Neuron (in vitro differentiated cells): ENCODE results near the gene PSMC4.

Experiments
- H2AFZ ChIP-seq: one replicate; pipeline ENCODE4 v1.6.1; 2013; ENCODE audit warnings: low read depth, mild to moderate bottlenecking, inconsistent platforms, low read length, moderate library complexity
- H3K27me3 ChIP-seq: one replicate; pipeline ENCODE4 v1.6.1; 2013; ENCODE audit warnings: low read length; ENCODE audit not compliant: insufficient read depth
- H3K36me3 ChIP-seq: one replicate; pipeline ENCODE4 v1.6.1; 2013; ENCODE audit warnings: low read length; ENCODE audit not compliant: insufficient read depth
- H3K4me1 ChIP-seq: one replicate; pipeline ENCODE4 v1.6.1; 2013; ENCODE audit warnings: low read length; ENCODE audit not compliant: insufficient read depth
- H3K4me3 ChIP-seq: 2 replicates; pipeline ENCODE4 v1.5.1; 2013; ENCODE audit warnings: mild to moderate bottlenecking, low read length, moderate library complexity
- H3K9me3 ChIP-seq: one replicate; pipeline ENCODE4 v1.6.1; 2013; ENCODE audit warnings: low read length

Gene PSMC4

DNA sequence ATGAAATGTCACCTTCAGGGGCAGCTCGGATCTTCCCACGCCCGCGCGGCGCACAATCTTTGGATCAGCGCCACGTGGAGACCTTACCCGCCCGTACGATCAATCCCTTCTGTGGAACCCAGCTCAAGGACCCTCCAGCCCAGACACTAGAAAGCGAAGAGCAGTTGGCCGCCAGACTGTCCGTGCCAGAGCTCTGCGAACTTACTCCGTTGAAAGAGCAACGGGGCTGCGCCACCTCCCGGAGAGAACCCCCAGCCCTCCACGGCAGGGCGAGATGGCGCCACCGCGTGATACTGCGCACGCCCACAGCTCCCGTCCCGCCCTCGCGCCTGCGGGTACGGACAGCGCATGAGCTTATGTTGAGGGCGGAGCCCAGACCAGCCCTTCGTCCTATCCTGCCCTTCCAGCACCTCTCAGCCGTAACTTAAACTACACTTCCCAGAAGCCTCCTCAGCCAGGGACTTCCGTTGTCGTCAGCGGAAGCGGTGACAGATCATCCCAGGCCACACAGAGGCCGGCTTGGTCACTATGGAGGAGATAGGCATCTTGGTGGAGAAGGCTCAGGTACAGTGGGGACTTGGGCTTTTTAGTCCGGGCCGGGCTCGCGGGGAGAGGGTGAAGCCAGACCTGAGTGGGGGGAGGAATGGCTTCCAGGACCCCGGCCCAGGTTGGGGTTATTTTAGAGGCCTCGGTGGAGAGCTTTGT is at the start of gene PSMC4:
Gene PSMC4, plus strand, starts transcription at position 491 of the 705 bp plus-strand sequence. Its CDS starts 38 bp downstream, at position 529.
- H2AFZ ChIP-seq: peak within 1 kb of the TSS; percentile 56
- H3K9me3 ChIP-seq: no peaks in the 10 kb centered on the region
- peaks cover 36% of the 10 kb centered on the region for H3K36me3 ChIP-seq

GRCh38 chr19:39923862-39924261 is 47.1 kb upstream of the PSMC4 start:
- Histone ChIP-seq H3K27me3 (no peaks in the 10 kb centered on the region), H3K4me1 (no peaks in the 10 kb centered on the region), H2AFZ (no peak overlapping the region), H3K9me3 (no peaks in the 10 kb centered on the region), H3K36me3 (no peaks in the 10 kb centered on the region), H3K4me3 (no peak overlapping the region)

More for the DNA sequence above, at the start of gene PSMC4:
- H3K27me3 ChIP-seq: no peaks in the 10 kb centered on the region
- peak within 1 kb of the TSS; percentile 83 for H3K4me3 ChIP-seq
- H3K4me1 ChIP-seq: peaks cover 7% of the 10 kb centered on the region

DNA sequence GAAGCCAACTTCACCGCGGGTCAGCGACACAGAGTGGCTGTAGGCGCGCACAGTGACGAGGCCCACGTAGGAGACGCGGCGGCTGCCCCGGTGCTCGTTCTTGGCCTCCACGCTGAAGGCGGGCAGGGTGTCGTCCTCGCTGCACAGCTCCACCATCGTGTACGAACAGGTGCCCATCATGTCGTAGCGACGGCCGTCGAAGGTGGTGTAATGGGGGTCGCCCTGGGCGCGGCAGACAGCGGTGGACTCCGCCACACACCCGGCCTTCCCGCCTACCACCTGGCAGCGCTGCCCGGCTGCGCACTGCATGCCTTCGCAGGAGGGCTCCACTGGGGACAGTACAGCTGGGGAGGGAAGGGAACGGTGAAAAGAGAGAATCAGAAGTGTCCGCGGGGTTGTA is 46.6 kb upstream of the PSMC4 start:
- Histone ChIP-seq H3K36me3 (no peaks in the 10 kb centered on the region), H3K27me3 (no peaks in the 10 kb centered on the region), H3K9me3 (no peaks in the 10 kb centered on the region), H3K4me1 (no peaks in the 10 kb centered on the region), H3K4me3 (no peak overlapping the region), H2AFZ (no peak overlapping the region)

DNA sequence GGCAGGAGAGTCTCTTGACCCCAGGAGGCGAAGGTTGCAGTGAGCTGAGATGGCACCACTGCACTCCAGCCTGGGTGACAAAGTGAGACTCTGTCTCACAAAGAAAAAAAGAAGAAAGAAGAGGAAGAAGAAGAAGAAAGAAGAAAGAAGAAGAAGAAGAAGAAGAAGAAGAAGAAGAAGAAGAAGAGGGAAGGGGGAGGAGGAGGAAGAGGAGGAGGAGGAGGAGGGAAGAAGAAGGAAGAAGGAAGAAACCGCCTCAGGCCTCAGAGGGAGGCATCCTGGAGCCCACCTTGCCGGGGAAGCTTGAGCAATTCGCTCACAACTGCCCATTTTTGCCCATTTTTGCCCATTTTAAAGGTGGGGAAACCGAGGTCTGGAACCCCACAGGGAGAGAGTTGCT is 46.0 kb upstream of the PSMC4 start:
- Histone ChIP-seq H3K27me3 (no peaks in the 10 kb centered on the region), H2AFZ (no peak overlapping the region), H3K4me3 (no peak overlapping the region), H3K4me1 (no peaks in the 10 kb centered on the region), H3K9me3 (no peaks in the 10 kb centered on the region), H3K36me3 (no peaks in the 10 kb centered on the region)

- Histone ChIP-seq H3K27me3 (no peaks in the 10 kb centered on the region), H2AFZ (no peak overlapping the region), H3K36me3 (no peaks in the 10 kb centered on the region), H3K4me3 (no peak overlapping the region), H3K9me3 (no peaks in the 10 kb centered on the region), H3K4me1 (no peaks in the 10 kb centered on the region)
Observed at GRCh38 chr19:39926170-39926760, 44.7 kb upstream of the PSMC4 start.

- no peaks in the 10 kb centered on the region for H3K9me3 ChIP-seq
- H2AFZ ChIP-seq: no peak overlapping the region
- no peaks in the 10 kb centered on the region for H3K36me3 ChIP-seq
- no peak overlapping the region for H3K4me3 ChIP-seq
- H3K27me3 ChIP-seq: no peaks in the 10 kb centered on the region
- H3K4me1 ChIP-seq: no peaks in the 10 kb centered on the region
Observed at GRCh38 chr19:39927076-39927475, 43.9 kb upstream of the PSMC4 start.

DNA sequence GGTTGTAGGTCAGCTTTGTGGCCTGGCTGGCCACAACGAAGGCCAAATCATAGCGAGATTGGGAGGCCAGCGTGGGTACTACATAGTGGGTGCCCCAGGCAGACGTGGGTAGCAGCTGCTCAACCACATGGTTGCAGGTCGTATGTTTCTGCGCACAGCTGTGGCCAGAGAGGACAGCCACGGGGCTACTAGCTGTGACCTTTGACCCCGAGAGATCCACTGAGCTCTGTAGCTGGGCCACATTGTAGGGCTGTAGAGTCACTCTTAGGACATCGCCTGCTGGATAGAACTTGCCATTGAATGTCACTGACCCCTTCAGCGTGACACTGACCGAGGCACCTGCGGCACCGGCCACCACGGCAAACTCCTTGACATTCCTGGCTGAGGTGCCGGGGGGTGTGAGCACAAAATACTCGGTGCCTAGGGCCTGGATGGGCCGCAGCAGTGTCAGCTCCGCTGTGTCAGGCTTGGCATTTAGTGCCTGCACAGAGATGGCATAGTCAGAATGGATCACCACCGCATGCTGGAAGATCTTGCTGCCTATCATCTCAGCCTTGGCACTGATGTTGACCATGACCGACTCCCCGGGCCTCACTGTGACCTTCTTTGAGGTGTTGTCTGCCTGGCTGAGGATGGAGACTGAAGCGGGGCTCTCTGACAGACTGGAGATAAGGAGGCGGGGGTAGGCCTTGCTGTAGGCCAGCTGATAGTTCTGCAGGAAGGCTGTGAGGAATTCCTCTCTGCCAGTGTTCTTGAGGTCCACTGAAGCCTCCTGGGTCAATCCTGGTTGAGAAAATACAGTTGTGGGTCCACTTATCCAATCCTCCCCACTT is 43.2 kb upstream of the PSMC4 start:
- H3K27me3 ChIP-seq: no peaks in the 10 kb centered on the region
- H3K4me1 ChIP-seq: no peaks in the 10 kb centered on the region
- H3K4me3 ChIP-seq: no peak overlapping the region
- no peak overlapping the region for H2AFZ ChIP-seq
- H3K36me3 ChIP-seq: no peaks in the 10 kb centered on the region
- no peaks in the 10 kb centered on the region for H3K9me3 ChIP-seq

DNA sequence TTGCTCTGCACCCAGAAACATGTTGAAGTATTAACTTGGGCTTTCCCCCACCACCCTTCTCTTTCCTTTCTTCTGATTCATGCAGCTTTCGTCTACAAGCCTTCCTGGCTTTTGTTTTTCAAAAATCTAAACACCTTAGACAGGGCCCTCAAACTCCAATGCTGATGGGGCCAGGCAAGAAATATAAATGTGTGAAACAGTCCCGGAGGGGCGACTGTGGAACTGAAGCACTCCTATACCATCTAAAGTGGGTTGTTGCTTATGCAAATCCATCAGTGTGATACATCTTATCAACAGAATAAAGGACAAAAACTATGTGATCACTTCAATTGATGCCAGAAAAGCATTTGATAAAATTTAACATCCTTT is 42.6 kb upstream of the PSMC4 start:
- Histone ChIP-seq H2AFZ (no peak overlapping the region), H3K4me1 (no peaks in the 10 kb centered on the region), H3K36me3 (no peaks in the 10 kb centered on the region), H3K4me3 (no peak overlapping the region), H3K9me3 (no peaks in the 10 kb centered on the region), H3K27me3 (no peaks in the 10 kb centered on the region)

DNA sequence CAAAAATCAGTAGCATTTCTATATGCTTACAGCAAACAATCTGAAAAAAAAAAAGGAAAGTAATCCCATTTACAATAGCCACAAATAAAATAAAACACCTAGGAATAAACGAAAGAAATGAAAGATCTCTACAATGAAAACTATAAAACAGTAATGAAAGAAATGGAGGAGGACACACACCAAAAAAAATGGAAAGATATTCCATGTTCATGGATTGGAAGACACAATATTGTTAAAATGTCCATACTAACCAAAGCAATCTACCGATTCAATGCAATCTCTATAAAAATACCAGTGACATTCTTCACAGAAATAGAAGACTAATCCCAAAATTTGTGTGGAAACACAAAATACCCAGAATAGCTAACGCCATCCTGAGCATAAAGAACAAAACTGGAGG is 41.2 kb upstream of the PSMC4 start:
- Histone ChIP-seq H3K36me3 (no peaks in the 10 kb centered on the region), H3K4me3 (no peak overlapping the region), H3K27me3 (no peaks in the 10 kb centered on the region), H2AFZ (no peak overlapping the region), H3K9me3 (no peaks in the 10 kb centered on the region), H3K4me1 (no peaks in the 10 kb centered on the region)

DNA sequence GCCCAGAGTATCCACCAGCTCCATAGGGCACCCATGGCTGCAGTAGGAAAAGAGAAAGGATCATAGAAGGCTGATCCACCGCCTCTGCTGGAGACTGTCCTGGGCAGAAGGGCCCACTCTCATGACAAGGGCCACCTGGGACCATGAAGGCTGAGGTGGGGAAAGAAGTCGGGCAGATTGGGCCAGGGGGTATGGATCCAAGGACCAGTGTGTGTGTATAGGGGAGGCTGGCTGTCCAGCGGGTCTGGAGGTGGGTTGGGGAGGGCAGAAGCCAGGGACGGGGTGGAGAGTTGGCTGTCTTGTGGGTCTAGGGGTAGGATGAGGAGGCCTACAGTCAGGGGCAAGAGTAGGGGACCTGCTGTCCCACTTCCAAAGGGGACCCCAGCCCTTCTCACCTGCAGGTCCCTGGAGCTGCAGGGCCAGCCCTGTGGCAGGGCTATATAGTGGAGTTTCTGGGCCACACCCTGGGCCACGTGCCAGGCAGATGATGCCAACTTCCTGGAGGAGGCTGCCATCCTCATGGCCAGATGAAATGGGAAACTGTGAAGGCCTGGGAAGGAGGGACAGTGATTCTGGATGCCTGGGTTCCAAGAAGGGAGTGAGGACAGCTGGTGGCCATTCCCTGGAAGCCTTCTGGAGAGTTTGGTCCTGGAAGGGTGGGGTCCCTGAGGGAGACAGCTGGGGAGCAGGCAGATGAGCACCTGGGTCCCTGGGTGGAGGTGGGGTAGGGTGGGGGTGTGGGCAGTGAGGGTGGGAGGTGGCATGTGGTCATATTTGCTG is 36.2 kb upstream of the PSMC4 start, which contains the start of gene FCGBP:
Gene FCGBP, minus strand, starts transcription at position 51 of the 780 bp plus-strand sequence.
- H2AFZ ChIP-seq: no peak within 1 kb of the TSS
- H3K36me3 ChIP-seq: no peaks in the 10 kb centered on the region
- H3K4me3 ChIP-seq: no peak within 1 kb of the TSS
- peaks cover 2% of the 10 kb centered on the region for H3K27me3 ChIP-seq
- no peaks in the 10 kb centered on the region for H3K4me1 ChIP-seq
- H3K9me3 ChIP-seq: no peaks in the 10 kb centered on the region

DNA sequence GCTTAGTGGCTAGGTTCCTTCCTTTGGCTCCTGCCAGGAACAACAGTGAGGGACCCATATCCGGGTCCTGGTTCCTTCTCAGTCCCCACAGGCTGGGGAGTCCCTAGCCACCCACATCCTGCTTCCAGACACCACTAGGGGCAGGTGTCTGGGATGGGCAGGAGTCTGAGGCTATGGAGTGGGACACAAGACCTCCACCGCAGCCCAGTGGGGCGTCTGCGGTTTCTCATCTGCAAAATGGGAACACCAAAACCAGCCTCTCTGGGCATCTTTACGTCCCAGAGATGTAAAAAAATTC is 35.7 kb upstream of the PSMC4 start:
- H3K4me3 ChIP-seq: no peak overlapping the region

GRCh38 chr19:39936020-39936419 is 34.9 kb upstream of the PSMC4 start:
- Histone ChIP-seq H3K4me3 (no peak overlapping the region), H3K9me3 (peaks cover 3% of the 10 kb centered on the region), H3K4me1 (no peaks in the 10 kb centered on the region), H3K27me3 (peaks cover 2% of the 10 kb centered on the region), H2AFZ (no peak overlapping the region), H3K36me3 (no peaks in the 10 kb centered on the region)

More for the DNA sequence above, 35.7 kb upstream of the PSMC4 start:
- Histone ChIP-seq H2AFZ (no peak overlapping the region), H3K27me3 (peaks cover 2% of the 10 kb centered on the region), H3K4me1 (no peaks in the 10 kb centered on the region), H3K9me3 (peaks cover 2% of the 10 kb centered on the region), H3K36me3 (no peaks in the 10 kb centered on the region)

- no peak overlapping the region for H2AFZ ChIP-seq
- H3K27me3 ChIP-seq: peaks cover 2% of the 10 kb centered on the region
- H3K36me3 ChIP-seq: no peaks in the 10 kb centered on the region
- no peak overlapping the region for H3K4me3 ChIP-seq
- H3K4me1 ChIP-seq: peaks cover 2% of the 10 kb centered on the region
- peaks cover 3% of the 10 kb centered on the region for H3K9me3 ChIP-seq
Observed at GRCh38 chr19:39936622-39937021, 34.3 kb upstream of the PSMC4 start.
